NAMALWA (cell line): Measurements from ENCODE around the gene TSC2.
"Not testable (repeated sequence)": the region's sequence is repeated elsewhere in the genome, so short reads cannot be mapped to it uniquely, and the experiment has no call there.

Experiments
- DNase-seq: peaks from one replicate; pipeline ENCODE4 v3.0.0-alpha.2; 2015; ENCODE audit warnings: low spot score

TSC2 gene

DNA sequence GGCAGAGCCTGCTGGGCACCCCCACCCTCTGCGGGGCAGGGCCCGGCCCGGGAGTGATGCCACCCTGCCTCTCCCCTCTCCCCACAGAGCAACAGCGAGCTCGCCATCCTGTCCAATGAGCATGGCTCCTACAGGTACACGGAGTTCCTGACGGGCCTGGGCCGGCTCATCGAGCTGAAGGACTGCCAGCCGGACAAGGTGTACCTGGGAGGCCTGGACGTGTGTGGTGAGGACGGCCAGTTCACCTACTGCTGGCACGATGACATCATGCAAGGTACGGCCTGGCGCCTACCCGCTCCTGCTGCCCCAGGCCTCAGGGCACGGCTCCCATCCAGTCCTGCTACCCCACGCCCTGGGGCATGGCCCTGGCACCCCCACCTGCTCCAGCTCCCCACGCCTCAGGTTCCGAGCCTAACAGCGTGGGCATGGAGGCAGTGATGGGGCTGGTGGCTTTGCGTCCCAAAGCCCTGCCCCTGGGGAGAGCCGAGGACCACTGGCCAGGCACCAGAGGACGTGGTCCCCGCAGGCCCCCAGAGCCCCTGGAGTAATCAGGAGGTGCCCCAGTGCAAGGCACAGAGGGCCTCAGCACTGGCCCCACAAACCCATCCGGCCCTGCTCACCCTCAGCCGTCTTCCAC lies 38.4 kb downstream of the TSC2 start:
- no peak for DNase-seq

DNA sequence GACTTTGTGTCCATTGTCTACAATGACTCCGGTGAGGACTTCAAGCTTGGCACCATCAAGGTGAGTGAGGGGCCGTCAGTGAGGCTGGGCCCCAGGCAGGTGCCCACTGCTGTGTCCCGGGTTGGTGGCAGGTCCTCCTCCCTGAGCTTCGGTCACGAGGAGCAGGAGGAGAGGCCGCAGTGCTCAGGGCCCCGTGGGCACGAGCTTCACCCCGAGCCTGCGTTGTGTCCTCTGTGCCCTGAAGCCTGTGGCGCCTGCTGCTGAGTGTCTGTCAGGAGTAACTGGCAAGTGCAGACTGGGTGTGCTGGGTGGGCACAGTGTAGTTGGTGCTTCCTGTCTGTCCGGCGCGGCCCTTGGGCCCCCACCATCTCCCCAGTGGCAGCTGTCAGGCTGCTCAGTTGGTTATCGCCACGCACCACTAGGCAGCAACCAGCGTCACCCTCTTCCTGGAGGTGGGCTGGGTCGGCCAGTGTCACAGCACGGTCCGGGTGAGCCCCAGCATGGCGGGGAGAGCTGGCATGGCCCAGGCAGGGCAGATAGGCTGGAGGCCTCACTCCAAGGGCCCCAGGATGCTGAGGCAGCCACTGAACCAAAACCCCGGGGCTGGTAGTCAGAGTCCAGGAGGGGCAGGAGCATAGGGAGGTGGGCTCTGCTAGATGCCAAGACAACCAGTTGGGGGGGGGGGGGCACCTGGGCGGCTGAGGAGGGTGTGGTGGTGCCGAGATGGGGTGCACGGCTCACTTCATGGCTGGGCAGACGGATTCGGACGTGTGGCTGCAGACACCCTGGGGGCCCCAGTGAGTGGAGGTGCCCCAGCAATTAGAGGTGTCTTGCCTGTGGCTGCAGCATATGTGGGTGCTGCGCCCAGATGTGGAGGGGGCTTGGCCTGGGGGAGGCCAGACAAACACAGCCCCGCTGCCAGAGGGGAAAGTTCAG lies 39.3 kb downstream of the TSC2 start:
- peak; percentile 66 for DNase-seq

DNA sequence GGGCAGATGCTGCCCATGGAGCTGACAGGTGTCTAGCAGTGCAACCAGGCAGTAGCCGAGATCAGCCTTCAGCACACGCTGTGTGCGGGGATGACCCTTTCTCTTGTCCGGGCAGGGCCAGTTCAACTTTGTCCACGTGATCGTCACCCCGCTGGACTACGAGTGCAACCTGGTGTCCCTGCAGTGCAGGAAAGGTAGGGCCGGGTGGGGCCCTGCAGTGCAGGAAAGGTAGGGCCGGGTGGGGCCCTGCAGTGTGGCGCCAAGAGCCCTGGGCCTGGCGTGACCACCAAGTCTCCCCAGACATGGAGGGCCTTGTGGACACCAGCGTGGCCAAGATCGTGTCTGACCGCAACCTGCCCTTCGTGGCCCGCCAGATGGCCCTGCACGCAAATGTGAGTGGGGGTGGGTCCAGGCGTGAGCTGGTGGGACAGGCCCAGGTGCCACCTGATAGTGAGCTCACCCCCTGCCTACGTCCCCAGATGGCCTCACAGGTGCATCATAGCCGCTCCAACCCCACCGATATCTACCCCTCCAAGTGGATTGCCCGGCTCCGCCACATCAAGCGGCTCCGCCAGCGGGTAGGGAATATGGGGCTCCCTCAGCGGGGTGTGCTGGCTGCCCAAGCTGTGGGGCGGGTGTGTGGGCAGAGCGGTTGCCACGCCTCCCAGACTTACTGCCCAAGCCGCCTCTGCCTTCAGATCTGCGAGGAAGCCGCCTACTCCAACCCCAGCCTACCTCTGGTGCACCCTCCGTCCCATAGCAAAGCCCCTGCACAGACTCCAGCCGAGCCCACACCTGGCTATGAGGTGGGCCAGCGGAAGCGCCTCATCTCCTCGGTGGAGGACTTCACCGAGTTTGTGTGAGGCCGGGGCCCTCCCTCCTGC lies 40.2 kb downstream of the TSC2 start:
- no peak for DNase-seq

DNA sequence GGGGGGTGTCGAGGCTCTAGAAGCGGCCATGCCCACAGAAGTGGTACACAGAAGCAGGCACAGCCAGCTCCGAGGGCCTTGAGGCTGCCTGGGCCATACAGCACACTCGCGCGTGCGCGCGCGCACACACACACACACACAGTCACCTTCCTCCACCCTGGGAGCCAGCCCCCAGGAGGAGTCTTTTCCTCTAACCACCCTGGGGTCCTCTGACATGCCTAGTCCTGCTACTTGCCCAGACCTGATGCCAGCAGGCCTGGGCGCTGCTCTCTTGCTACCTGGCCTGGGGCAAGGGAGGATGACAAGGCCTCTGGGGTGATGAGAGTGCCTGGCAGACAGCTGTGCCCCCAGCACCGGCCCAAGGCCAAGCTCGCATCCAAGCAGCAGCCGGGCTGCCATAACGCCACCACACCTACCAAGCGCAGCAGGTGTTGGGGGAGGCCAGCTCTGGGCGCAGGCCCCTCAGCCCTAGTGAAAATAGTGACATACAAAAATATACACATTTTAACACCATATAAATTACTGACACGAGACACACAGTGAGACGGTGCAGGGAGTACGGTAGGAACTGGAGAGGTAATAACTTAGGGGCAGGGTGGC lies 41.1 kb downstream of the TSC2 start:
- no peak for DNase-seq

DNA sequence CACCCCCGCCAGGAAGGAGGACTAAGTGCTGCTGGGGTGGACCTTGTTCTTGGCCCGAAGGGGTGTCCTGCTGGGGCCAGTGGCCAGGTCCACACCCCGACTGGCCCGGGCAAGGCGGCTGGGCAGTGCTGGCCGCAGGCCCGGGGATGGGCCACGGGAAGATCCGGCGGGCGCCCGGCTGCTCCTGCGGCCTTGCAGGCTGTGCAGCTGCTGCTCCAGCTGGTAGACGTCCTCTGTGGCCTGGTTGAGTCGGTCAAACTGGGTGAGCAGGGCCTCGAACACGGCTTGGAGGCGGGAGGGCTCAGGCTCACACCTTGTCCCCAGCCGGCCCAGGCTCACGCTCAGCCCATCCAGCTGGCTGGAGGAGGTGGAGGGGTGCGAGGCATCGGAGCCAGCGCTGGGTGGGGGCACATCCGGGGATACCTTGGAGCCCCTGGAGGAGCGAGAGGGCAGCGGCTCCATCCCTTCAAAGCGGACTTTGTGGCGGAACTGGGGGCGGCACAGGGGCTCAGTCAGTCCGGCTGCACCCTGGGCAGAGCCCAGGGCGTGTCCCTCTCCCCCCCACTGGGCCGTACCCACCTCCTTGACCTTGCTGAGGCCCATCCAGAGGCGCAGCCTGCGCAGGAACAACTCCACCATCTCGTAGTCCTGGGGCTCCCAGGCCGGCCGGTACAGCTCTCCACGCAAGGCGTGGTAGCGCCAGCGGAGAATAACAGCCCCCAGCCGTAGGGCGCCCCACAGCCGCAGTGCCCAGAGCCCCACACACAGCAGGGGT lies 42.1 kb downstream of the TSC2 start:
- DNase-seq = no peak

DNA sequence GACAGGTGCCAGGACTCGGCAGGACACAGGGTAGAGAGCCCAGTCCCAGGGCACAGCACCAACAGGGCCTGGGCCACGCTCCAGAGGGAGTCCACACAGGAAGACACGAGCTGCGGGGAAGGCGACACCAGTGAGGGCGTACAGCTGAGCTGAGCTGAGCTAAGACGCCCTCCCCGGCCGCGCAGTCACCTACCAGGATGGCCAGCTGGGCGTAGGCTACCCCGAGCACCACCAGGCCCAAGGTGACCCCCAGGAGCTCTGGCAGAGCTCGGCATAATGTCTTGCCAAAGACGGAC lies 42.6 kb downstream of the TSC2 start:
- no peak for DNase-seq

DNA sequence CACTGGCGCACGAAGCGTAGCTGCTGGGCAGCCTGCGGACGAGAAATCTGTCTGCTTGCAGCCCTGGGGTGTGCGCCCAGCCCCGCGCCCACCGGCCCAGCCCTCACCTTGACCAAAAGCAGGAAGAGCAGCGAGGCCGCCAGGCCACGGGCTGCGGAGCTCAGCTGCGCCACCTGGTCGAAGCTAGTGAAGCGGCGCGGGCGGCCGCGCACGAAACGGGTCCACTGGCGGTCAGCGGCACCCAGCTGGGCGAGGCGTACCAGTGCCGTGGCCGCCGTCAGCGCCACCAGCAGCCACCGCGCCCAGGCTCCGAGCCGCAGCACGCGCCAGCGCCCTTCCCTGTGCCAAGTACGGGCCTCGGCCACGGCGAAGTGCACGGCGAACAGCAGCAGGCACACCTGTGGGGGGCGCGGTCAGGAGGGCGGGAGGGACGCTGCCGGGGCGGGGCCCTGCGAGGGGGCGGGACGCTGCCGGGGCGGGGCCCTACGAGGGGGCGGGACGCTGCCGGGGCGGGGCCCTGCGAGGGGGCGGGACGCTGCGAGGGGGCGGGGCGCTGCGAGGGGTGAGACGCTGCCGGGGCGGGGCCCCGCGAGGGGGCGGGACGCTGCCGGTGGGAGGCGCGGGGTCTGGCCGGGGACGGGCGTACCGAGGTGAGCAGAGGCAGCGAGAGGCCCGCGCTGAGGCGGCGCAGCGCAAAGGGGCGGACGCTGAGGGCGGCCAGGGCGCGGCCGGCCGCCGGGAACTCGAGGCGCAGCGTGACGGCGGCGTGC lies 43.2 kb downstream of the TSC2 start:
- peak; percentile 68 for DNase-seq

DNA sequence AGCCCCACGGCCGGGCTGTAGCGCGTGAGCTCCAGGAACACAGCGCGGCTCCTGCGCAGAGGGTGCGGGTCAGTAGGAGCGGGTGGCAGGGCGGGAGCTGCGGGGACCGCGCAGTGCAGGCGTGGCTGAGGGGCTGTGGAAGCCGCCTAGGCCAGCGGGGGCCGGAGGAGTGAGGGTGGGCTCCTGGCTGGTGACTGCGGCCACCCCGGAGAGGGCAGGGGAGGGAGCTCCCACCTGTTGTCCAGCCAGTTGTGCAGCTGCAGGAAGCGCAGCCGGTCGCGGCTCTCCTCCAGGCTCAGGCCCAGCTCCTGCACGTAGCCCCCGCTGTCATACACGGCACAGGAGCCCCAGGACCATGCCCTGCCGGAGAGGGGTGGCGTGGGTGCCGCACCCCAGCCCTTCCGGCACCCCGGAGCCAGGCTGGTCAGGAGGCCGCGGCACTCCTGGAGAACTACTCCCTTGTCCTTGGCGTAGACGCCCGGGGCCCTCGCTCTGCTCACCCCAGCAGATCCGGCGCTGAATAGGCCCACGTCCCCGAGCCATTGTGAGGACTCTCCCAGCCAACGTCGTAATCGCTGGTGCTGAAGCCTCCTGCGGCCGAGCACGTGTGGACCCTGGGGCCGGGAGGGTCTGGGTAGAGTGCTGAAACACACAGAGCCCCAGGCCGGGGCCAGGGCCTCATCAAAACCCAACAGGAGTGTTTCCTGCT lies 43.9 kb downstream of the TSC2 start:
- DNase-seq = no peak

DNA sequence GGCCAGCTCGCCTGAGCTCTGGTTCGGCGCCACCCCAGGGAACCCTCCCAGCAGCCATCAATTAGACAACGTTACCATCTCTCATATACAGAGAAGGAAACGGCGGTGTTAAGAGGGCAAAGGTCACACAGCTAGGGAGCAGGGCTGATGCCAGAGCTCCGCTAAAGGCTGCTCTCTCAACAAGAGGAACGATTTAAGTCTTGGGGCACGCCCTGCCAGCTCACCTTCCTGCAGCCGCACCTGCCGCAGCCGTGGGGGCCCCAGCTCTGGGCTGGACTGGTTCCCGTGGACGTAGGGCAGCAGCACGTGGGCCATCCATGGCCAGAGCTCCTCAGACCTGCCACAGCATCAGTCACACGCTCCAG lies 44.5 kb downstream of the TSC2 start:
- DNase-seq = no peak

DNA sequence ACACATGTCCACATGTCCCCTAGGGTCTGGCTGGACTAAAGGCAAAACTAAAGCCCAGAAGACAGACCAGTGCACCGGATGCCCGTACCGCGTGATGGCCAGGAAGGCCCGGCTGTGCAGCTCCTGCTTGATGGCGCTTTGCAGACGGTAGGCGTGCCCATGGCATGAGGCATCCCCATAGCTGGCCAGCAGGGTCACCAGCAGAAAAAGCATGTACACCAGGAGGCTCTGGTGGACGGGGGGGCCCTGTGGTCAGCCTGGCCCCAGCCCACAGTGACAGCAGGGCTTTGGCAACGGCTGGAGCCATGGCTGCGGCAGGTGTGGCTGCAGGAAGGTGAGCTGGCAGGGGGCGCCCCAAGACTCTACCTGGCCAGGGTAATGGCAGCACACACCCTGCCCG lies 45.1 kb downstream of the TSC2 start:
- DNase-seq = no peak

DNA sequence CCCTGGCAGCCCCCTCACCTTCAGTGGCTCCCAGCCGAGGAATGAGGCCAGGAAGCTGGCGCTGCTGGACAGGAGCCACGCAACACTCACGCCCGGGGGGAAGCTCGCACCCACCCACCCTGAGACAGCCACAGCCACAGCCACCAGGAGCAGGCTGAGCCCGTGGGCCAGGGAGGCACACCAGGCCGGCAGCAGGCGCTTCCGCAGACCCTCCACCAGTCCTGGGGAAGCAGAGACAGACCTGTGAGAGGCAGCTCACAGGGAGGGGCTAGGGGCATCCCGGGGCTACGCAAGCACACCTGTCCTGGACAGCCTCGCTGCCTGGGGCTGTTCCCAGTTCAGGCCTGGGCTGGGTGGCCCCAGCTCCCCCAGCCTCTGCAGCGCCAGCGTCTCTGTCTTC lies 46.0 kb downstream of the TSC2 start:
- no peak for DNase-seq

DNA sequence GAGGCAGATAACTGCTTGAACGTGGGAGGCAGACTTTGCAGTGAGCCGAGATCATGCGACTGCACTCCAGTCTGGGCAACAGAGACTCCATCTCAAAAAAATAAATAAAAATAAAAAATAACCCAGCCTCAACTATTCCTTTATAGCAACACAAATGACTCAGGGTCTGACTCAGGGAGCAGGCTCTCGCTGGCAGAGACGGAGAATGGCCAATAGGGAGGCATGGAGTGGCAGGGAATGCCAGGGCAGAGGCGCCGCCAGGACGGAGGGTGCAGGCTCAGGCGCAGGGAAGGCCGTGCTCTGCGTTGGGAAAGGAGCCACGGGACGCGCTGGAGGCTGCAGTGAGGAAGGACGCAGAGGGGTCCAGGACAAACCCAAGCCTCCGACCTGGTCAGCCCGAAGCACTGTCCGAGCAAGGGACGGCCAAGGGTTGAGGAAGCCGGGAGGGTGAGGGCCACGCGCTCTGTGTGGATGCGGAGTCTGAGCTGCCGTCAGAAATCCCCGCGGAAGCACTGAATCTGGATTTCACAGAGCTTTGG lies 47.6 kb downstream of the TSC2 start:
- no peak for DNase-seq

DNA sequence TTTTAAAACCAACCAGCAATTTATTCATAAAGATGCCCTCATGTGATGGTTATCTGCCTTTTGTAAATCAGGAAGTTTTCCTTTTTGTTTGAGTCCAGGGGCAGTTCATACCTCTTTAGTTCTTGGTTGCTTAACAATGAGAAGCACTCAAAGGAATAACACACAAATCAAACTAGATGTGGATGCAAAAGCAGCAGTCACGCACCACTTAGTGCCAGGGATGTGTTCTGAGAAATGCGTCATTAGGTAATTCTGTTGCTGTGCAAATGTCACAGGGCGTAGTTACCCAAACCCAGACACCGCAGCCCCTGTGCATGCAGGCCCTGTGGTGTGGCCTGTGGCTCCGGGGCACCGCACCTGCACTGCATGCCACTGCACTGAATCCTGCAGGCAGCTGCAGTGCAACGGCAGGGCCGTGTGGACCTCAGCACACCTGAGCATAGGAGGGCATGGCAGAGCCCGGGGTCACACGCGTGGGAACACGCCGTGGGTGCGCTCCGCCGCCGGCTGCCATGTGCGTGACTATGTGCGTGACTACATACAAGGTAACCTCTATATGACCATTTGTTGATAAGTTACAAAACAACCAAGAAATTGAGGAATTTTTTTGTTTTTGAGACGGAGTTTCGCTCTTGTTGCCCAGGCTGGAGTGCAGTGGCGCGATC lies 48.3 kb downstream of the TSC2 start:
- DNase-seq = no peak

DNA sequence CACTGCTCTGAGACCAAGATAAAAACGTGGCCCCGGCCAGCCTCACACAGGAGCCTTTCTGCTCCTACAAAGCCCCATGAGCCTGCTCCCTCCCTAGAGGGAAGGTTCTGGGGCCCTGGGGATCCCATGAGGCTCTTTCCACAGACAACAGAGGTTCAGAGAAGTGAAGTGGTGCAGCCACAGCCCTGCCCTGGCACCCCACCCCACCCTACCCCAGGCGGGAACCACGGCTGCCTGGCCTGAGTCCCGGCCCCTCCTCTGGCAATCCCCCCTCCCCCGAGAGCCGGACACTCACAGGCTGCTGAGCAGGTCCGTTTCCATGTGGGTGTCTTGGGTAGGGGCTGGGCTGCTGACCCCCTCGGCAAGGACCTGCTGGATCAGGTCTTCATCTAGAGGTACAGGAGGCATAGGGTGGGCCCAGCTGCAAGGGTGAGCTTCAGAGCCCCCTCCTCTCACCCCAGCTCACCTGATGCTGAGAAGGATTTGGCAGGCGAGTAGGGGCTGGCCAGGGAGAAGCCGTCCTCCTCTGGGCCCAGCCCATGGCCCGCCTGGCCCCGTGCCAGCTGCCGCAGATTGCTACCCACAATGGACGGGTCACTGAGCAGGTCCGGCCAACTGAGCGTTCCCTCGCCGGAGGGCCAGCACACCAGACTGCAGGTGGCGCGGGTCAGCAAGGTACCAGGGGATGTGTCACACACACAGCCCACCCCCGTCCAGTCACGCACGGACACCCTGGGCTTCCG lies 49.2 kb downstream of the TSC2 start:
- DNase-seq = no peak

DNA sequence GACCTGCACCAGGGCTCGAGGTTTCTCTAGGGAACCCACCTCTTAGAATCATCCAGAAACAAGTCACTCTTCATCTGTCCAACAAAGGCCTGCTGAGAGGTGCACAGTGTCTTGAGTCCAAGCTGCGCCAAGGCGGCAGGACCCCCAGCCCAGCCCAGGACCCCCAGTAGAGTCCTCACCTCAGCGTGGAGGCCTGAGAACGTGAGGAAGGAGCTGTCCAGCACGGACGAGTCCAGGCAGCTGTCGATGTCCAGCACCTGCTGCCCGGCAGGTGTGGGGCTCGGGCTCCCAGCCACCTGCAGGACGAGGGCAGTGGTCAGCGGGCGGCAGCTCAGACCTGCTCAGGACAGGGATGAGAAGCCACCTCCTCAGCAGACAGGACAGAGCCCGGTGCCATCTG lies 49.9 kb downstream of the TSC2 start:
- DNase-seq = not testable (repeated sequence)

DNA sequence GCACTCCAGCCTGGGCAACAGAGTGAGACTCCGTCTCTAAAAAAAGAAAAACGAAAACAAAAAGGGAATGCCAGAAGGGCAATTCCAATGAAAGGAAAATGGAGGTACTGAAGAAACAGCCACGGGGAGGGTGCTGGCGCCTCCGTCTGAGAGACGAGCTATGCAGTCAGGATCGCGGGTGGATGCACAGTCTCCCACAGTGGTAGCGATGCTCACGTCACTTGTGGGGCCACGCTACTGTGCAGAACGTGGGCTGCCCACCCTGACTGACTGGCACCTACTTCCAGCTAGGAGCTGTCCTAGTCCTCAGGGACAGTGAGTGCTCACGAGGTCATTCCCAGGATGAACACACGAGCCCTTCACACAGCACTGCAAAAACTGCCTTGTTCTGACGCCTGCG lies 53.8 kb downstream of the TSC2 start:
- not testable (repeated sequence) for DNase-seq

DNA sequence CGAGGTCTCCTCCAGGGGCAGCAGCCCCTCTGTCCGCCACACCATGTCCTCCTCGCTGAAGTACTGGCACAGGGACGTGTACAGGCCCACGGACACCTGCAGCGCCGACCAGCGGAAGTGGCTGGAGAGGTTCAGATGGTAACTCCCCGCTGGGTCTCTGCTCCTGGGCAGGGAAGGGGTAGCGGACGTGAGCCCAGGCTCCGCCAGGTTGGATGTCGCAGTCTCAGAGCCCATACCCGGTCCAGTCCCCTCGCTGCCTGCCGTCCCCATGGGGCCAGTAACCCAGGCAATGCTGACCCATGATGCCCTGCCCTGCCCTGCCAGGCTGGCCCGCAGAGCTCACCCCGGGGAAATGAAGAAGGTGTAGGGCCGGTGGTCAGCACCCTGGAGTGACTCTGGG lies 54.7 kb downstream of the TSC2 start:
- DNase-seq = no peak

DNA sequence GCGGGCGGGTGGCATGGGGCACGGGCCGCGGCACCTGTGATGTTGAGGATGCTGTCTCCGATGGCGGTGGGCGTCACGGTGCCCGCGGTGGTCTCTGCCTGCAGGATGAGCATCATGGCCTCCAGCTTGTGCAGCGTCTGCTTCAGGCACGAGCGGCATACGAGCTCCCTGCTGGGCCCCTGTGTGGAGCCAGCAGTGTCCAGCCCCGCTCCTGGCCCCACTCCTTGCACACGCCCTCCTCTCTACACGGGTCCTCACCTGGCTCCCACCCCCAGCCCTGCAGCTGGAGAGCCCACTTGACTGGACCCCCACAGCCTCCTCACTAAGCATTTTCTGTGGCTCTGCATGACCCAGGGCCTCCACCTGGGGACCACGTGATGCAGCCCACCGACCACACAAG lies 56.7 kb downstream of the TSC2 start:
- DNase-seq = not testable (repeated sequence)

DNA sequence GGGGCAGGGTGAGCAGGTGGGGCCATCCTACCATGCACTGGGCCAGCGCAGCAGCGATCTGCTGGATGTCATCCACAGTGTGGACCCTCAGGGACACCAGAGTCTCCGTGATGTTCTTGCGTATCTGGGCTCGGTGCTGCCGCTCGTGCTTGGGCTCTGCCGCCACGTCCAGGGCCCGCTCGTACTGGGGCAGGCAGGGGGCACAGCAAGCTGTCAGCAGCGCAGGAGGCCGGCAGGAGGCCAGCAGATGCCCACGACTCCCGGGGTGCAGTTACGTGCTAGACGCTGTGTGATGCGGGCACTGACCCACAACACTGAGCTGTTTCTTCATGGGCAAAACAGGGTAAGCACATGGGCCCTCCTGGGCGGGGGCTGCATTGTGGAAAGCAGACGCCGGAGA lies 57.5 kb downstream of the TSC2 start:
- not testable (repeated sequence) for DNase-seq
